Erythroblast (primary cell): Measurements from ENCODE around the gene SNRNP25.

Experiments
- DNase-seq, 2 experiments: peaks; one replicate each; lab custom pipeline; 2025; lab: John Stamatoyannopoulos, UW
- GATA1 ChIP-seq: IDR thresholded peaks from 2 replicates; pipeline ENCODE4 v1.6.1; 2011; ENCODE audit warnings: low read depth, mild to moderate bottlenecking, control low read depth, low read length, moderate library complexity
- POLR2A ChIP-seq: IDR thresholded peaks from 2 replicates; pipeline ENCODE4 v1.6.1; 2011; ENCODE audit warnings: mild to moderate bottlenecking, low read length

SNRNP25 gene

GRCh38 chr16:102060-102855 is 48.6 kb downstream of the SNRNP25 start:
- DNase-seq, result no peak
- no peak for TF ChIP-seq GATA1
- TF ChIP-seq POLR2A, result no peak

- peak in 1 of 2 experiments; percentile 50 for DNase-seq
- TF ChIP-seq GATA1 (no peak), POLR2A (no peak)
Observed at GRCh38 chr16:104355-104754, 50.7 kb downstream of the SNRNP25 start.

- TF ChIP-seq GATA1 (no peak), POLR2A (peak; percentile 85)
- DNase-seq, result peak; percentile 95 to 97
Observed at GRCh38 chr16:104928-105327, 51.3 kb downstream of the SNRNP25 start.

- TF ChIP-seq GATA1 (no peak), POLR2A (no peak)
Observed at GRCh38 chr16:105521-105920, 51.9 kb downstream of the SNRNP25 start.

GRCh38 chr16:106623-107324 is 53.1 kb downstream of the SNRNP25 start:
- TF ChIP-seq POLR2A (no peak), GATA1 (no peak)
- peak; percentile 92 to 93 for DNase-seq

More at GRCh38 chr16:105521-105920, 51.9 kb downstream of the SNRNP25 start:
- peak; percentile 38 to 61 for DNase-seq
